Dendritic cell treated with granulocyte-macrophage colony-stimulating factor and Interleukin-4, amounts not matched to agents 40 ng/mL and 50 ng/mL, for 4 days (primary cell): ENCODE results near the gene NR5A1.

Experiments used
- H3K27ac Mint-ChIP-seq: one replicate; pipeline ENCODE4 v1.8.0; 2022; ENCODE audit warnings: mild to moderate bottlenecking, mixed read lengths
- H3K27me3 Mint-ChIP-seq: one replicate; pipeline ENCODE4 v1.8.0; 2022; ENCODE audit warnings: mild to moderate bottlenecking, mixed read lengths
- H3K36me3 Mint-ChIP-seq: one replicate; pipeline ENCODE4 v1.8.0; 2022; ENCODE audit warnings: low read depth, mixed read lengths
- H3K4me1 Mint-ChIP-seq: one replicate; pipeline ENCODE4 v1.8.0; 2022; ENCODE audit warnings: low read depth, mixed read lengths
- H3K4me3 Mint-ChIP-seq: one replicate; pipeline ENCODE4 v1.8.0; 2022; ENCODE audit warnings: mild to moderate bottlenecking, moderate library complexity, mixed read lengths
- H3K9me3 Mint-ChIP-seq: one replicate; pipeline ENCODE4 v1.8.0; 2022; ENCODE audit warnings: mixed read lengths
- intact Hi-C: fragments of 100-400 bp; cut with micrococcal nuclease; formaldehyde crosslinking; loops from one replicate; pipeline ENCODE4 v1.15.0; 2022

Gene NR5A1

DNA sequence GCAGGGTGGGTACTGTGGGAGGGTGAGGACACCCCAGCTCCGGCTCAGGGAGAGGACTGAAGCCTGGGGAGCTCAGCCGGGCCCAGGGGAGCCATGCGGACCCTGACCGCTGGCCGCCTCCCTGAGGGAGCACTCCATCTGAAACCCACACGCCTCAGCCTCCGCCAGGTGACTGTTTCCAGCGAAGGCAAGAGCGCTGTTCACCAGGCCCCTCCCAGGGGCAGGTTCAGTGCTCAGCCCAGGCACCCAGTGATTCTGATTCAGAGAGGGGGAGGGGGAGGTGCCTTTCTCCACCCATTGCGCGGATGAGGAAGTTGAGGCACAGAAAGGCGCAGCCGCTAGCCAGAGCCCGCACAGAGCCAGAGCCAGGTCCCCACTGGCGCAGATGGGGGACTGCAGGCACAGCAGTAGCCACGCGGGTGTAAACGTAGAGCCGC is 30.0 kb downstream of the NR5A1 start:
- Mint-ChIP-seq H3K27ac (no peak overlapping the region), H3K36me3 (no peaks in the 10 kb centered on the region), H3K27me3 (peaks cover 39% of the 10 kb centered on the region), H3K4me1 (peaks cover 8% of the 10 kb centered on the region), H3K9me3 (no peaks in the 10 kb centered on the region), H3K4me3 (no peak overlapping the region)
- intact Hi-C loops = no loop called here

DNA sequence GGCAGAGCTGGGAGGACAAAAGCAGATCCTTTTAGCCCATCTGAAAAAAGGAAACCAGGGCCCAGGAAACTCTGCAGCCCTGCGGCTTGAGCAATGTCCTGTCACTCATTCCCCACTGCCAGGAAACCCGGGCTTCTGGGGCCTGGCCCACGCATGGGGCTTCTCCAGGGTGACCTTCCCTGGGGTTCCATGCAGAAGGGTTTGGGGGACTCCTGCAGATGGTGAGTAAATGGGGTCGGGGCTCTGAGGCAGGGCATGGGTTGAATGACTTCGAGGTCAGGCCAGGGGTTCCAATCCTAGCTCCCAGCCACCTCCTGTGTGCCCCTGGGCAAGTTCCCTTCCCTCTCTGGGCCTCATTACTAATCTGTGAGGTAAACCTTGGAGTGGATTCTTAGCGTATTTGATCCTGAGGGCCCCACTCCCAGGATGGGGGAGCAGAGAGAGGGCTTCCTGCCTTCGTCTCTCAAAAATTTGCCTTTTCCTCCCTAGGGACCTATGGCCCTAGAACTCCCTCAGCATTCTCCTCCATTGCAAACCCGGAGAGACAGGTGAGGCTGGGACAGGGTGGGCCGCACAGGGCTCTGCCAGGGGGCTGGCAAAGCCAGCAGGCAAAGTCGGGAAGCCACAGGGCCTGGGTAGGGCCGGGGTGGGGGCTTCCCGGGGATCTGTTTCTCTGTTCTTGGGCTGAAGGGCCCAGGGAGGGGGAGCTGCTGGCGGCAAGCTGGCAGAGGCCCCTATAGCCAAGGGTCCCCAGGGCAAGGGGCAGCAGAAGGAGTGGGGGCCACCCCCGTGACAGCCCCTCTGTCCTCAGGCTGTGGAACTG is 31.1 kb downstream of the NR5A1 start:
- Mint-ChIP-seq H3K27ac (no peak overlapping the region), H3K4me1 (peaks cover 8% of the 10 kb centered on the region), H3K36me3 (no peaks in the 10 kb centered on the region), H3K4me3 (no peak overlapping the region), H3K9me3 (no peaks in the 10 kb centered on the region), H3K27me3 (peaks cover 38% of the 10 kb centered on the region)
- intact Hi-C loops = no loop called here

DNA sequence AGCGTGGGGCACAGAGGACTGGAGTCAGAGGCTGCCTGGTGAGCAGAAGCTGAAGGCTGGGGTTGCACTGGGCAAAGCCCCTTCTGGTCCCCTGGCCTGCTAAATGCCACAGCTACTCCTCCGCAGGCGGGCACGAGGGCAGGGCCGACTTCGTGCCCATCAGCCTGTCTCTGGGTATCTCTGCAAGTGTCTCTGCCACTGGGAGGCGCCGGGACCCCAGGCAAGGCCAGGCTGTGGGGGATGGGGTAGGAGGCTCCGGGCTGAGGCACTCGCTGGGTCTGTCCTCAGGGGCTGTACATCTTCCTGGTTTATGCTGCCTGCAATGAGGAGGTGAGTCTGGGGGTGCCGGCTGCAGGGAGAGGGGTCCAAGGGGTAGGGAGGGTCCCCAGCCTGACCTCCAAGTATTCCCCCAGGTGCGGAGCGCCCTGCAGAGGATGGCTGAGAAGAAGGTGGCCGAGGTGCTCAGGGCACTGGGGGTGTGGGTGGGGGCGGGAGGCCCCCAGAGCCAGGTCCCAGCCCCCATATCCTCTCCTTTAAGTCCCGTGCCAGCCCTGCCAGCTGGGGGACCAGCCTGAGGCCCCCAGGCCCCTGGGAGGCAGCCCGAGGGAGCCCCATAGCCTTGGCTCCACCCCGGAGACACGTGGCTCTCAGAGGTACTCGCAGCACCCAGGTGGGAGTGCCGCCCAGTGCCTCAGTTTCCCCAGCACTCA is 31.9 kb downstream of the NR5A1 start:
- Mint-ChIP-seq H3K4me1 (peaks cover 5% of the 10 kb centered on the region), H3K27me3 (peaks cover 34% of the 10 kb centered on the region), H3K27ac (no peak overlapping the region), H3K9me3 (no peaks in the 10 kb centered on the region), H3K36me3 (no peaks in the 10 kb centered on the region), H3K4me3 (no peak overlapping the region)
- intact Hi-C loops = no loop called here

DNA sequence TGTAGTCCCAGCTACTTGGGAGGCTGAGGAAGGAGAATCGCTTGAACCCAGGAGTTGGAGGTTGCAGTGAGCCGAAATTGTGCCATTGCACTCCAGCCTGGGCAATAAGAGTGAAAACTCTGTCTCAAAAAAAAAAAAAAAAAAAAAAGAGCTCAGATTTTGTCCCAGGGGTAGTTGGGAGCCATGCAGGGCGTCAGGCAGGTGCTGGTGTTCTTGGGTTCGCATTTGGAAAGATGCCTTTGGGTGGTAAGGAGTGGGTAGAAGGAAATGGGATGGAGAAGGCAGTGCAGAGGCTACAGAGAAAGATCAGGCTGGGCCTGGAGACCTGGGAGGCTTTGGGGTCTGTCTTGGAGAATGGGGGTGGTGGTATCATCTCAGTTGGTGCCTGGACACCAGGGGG is 33.0 kb downstream of the NR5A1 start:
- Mint-ChIP-seq H3K9me3 (no peaks in the 10 kb centered on the region), H3K27me3 (peaks cover 26% of the 10 kb centered on the region)

DNA sequence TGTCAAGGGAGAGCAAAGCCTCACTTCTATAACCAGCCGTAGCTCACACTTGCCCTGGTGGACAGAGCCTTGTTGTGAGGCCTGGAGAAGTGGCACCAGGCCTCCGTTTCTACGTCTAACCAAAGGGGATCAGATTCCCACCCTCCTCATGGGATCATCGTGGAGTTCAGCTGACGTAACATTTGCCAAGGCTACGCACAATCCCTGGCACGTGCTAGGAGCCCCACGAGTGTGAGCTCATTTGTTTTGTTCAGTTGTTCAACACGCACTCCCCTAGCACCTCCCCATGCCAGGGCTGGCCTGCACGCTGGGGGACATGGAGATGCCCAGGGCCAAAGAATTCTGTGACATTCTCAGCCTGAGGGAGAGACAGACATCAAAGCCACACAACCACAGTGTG is 33.9 kb downstream of the NR5A1 start:
- Mint-ChIP-seq H3K27me3 (peaks cover 20% of the 10 kb centered on the region), H3K36me3 (no peaks in the 10 kb centered on the region), H3K9me3 (no peaks in the 10 kb centered on the region), H3K4me1 (no peaks in the 10 kb centered on the region), H3K27ac (no peak overlapping the region), H3K4me3 (no peak overlapping the region)
- intact Hi-C loops = no loop called here

More for the DNA sequence above, 33.0 kb downstream of the NR5A1 start:
- intact Hi-C loops = no loop called here
- Mint-ChIP-seq H3K27ac (no peak overlapping the region), H3K4me1 (no peaks in the 10 kb centered on the region), H3K4me3 (no peak overlapping the region), H3K36me3 (no peaks in the 10 kb centered on the region)

DNA sequence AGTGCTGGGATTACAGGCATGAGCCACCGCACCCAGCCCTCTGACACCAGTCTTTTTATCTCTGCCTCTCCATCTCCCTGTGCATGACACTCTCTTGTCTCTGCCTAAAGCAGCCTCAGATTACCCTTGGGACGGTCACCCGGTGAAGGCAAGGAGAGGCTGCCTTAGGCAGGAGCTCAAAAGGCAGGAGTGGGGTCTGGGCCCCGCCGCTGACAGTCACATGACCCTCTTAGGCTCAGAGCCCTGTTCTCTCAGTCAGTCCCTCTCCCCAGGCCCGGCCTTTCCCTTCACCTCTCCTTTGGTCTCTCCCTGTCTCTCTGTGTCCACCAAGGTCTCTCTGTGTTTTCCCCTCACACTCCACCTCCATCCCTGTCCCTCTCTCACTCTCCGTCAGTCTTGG is 34.4 kb downstream of the NR5A1 start:
- Mint-ChIP-seq H3K9me3 (no peaks in the 10 kb centered on the region), H3K4me3 (no peak overlapping the region)

DNA sequence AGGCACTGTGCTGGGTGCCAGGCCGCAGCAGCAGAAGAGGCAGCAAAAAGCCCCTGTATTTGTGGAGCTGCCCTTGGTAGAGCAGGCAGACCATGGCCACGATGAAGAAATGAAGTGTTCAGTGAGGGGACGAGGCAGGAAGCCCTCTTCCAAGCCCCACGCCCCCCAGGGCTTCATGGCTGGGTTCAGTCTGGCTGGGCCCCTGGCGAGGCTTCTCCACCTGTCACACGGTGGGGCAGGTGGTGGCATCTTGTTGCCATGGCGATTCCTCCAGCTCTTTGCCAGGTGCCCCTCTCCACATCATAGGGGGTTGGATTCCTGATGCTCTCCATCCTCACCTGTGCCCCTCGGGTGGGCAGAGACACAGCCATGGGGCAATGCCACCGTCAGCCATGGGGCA is 35.4 kb downstream of the NR5A1 start:
- H3K36me3 Mint-ChIP-seq = no peaks in the 10 kb centered on the region

More for the DNA sequence above, 34.4 kb downstream of the NR5A1 start:
- peaks cover 15% of the 10 kb centered on the region for H3K27me3 Mint-ChIP-seq
- H3K4me1 Mint-ChIP-seq = no peaks in the 10 kb centered on the region
- intact Hi-C loops = no loop called here
- H3K27ac Mint-ChIP-seq = no peak overlapping the region
- no peaks in the 10 kb centered on the region for H3K36me3 Mint-ChIP-seq

DNA sequence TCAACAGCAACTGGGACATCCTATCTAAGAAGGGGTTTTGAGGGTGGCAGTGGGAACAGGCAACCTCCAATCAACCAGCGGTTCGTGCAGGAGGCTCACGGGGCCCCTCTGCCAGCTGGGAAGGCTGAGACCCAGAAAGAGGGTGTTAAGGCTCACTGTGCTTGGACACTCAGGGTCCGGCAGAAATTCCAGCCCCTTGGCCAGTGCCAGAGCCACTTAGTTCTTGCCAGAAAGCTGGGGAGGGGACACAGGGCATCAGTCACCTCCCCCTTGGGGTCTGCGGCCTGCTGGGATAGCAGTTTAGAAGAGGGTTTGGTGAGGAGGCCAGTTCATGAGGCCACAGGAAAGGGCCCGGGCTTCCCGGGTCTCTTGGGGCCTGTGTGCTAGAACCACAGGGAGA is 36.5 kb downstream of the NR5A1 start:
- intact Hi-C loops = no loop called here
- Mint-ChIP-seq H3K9me3 (no peaks in the 10 kb centered on the region), H3K36me3 (no peaks in the 10 kb centered on the region), H3K4me3 (no peak overlapping the region), H3K27me3 (peaks cover 4% of the 10 kb centered on the region), H3K4me1 (no peaks in the 10 kb centered on the region), H3K27ac (no peak overlapping the region)

More for the DNA sequence above, 35.4 kb downstream of the NR5A1 start:
- no peaks in the 10 kb centered on the region for H3K4me1 Mint-ChIP-seq
- H3K27ac Mint-ChIP-seq = no peak overlapping the region
- intact Hi-C loops = no loop called here
- H3K4me3 Mint-ChIP-seq = no peak overlapping the region
- peaks cover 8% of the 10 kb centered on the region for H3K27me3 Mint-ChIP-seq
- no peaks in the 10 kb centered on the region for H3K9me3 Mint-ChIP-seq

DNA sequence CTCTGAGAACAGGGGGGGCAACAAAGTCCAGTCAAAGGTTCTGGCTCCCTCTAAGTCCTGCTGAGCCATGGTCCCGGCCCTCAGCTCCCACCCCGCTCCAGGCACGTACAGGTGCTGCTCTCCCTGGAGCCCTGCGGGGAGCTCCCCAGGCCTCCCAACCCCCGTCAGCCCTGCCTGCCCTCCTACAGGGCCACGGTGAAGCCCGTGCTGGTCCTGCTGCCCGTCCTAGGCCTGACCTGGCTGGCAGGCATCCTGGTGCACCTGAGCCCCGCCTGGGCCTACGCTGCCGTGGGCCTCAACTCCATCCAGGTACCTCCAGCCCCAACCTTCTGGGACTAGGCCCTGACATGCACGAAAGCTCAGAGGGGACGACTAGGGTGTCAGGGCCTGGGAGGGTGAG is 36.9 kb downstream of the NR5A1 start:
- Mint-ChIP-seq H3K9me3 (no peaks in the 10 kb centered on the region), H3K27ac (no peak overlapping the region), H3K4me3 (no peak overlapping the region), H3K27me3 (peaks cover 4% of the 10 kb centered on the region), H3K36me3 (no peaks in the 10 kb centered on the region), H3K4me1 (no peaks in the 10 kb centered on the region)
- intact Hi-C loops = no loop called here

DNA sequence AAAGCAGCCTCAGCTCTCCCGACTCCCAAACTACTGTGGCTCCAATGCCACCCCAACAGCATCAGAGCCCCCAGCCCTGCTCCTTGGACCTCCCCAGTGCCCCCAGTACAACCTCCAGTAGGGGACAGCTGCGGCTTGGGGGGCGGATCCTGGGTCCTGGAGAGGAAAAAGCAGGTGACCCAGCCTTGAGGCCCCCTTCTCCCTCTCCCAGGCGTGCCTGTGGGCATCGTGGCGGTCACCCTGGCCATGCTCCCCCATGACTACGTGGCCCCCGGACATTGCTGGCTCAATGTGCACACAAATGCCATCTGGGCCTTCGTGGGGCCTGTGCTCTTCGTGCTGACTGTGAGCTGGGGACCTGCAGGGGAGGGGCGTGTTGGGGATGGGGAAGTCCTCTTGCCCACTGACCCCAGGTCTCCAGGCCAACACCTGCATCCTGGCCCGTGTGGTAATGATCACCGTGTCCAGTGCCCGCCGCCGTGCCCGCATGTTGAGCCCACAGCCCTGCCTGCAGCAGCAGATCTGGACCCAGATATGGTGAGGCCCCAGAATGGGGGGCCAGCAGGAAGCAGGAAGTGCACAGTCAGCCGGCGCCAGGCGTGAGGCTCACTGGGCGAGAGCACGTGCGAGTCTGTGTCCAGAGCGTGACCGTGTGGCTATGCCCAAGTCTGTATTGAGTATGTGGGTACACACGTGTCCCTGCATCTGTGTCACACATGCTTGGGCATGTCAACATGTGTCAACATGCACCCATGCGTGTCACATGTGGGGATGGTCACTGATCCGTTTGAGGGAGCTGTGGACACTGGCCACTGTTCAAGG is 38.0 kb downstream of the NR5A1 start:
- Mint-ChIP-seq H3K36me3 (no peaks in the 10 kb centered on the region), H3K9me3 (no peaks in the 10 kb centered on the region), H3K27me3 (peaks cover 6% of the 10 kb centered on the region), H3K27ac (no peak overlapping the region), H3K4me1 (no peaks in the 10 kb centered on the region), H3K4me3 (no peak overlapping the region)
- intact Hi-C loops = no loop called here

DNA sequence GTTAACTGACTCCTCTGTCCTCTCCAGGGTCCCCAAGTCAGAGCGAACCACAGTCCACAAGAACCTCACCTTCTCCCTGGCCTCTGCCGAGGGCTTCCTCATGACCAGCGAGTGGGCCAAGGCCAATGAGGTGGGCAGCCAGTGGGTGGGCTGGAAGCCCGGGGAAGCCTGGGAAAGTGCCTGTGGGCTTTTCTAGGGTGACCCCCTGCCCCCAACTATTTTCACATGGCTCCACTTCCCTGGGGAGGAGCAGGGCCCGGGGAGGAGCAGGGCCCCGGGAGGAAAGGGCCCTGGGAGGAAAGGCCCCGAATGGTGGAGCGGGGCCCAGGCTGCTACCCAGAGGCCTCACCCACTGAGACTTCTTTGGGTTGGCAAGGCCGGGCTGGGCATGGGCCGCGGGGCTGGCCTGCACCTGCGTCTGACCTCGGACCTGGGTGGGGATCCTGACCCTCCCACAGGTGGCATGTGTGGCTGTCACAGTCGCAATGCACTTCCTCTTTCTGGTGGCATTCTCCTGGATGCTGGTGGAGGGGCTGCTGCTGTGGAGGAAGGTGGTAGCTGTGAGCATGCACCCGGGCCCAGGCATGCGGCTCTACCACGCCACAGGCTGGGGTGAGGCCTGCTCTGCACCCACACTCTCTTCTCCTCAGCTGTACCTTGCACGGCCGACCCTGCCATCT is 39.0 kb downstream of the NR5A1 start:
- intact Hi-C loops = no loop called here
- Mint-ChIP-seq H3K27ac (no peak overlapping the region), H3K4me3 (no peak overlapping the region), H3K9me3 (no peaks in the 10 kb centered on the region), H3K36me3 (no peaks in the 10 kb centered on the region), H3K4me1 (no peaks in the 10 kb centered on the region), H3K27me3 (peaks cover 10% of the 10 kb centered on the region)

DNA sequence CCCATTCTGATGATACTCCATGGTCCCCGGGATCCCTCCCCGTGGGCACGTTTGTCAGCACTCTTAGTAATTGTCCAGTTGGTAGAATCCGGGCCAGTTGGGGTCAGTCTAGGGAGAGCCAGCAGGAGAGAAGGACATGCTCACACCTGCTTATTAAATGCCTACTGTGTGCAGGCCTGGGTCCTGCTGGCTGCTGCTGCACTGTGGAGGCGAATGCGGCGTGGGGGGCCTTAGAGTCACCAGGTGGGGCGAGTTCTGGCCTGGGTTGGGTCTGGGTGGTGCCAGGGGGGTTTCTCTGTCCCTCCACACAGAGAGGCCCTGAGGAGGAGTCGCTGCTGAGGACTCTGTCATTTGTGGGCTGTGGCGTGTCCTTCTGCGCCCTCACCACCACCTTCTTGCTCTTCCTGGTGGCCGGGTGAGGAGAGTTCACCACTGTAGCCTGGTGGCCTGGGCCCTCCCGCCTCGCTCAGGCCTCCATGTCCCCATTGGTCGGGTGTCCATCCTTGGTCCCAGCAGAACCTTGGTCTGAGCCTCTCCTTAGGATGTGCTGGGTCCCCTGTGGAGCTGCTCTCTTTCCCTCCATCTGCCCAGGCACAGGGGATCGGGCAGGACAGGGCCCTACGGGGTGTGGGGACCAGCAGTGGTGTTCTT is 39.7 kb downstream of the NR5A1 start:
- H3K27ac Mint-ChIP-seq = no peak overlapping the region
- H3K4me1 Mint-ChIP-seq = no peaks in the 10 kb centered on the region
- H3K9me3 Mint-ChIP-seq = no peaks in the 10 kb centered on the region
- peaks cover 15% of the 10 kb centered on the region for H3K27me3 Mint-ChIP-seq
- intact Hi-C loops = no loop called here
- no peaks in the 10 kb centered on the region for H3K36me3 Mint-ChIP-seq
- no peak overlapping the region for H3K4me3 Mint-ChIP-seq

DNA sequence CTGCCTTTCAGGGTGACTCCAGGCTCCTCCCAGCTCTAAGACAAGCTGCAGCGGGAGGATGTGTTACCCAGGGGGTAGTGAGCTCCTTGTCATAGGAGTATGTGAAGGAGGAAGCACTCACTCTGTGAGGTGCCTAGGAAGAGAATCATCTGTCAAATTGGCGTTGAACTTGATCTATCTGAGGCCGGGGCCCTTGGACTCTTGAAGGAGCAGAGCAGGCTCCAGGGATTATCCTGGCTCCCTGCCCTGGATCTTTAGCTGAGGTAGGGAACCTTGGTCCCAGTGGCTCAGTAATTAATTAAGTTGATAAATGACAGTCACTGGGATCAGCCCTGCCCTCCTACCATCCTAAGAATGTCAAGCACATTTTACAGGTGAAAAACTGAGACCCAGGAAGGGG is 41.5 kb downstream of the NR5A1 start:
- Mint-ChIP-seq H3K4me3 (no peak overlapping the region), H3K9me3 (no peaks in the 10 kb centered on the region), H3K27me3 (peaks cover 22% of the 10 kb centered on the region), H3K36me3 (no peaks in the 10 kb centered on the region), H3K27ac (no peak overlapping the region), H3K4me1 (no peaks in the 10 kb centered on the region)
- intact Hi-C loops = no loop called here
